Ishikawa (cell line): ENCODE data around the gene IL34.

ENCODE experiments used
- CEBPB ChIP-seq: IDR thresholded peaks from 2 replicates; pipeline ENCODE4 v1.6.1; 2012
- TAF1 ChIP-seq: IDR thresholded peaks from 2 replicates; pipeline ENCODE4 v1.6.1; 2012; ENCODE audit warnings: low read depth, mild to moderate bottlenecking

DNA sequence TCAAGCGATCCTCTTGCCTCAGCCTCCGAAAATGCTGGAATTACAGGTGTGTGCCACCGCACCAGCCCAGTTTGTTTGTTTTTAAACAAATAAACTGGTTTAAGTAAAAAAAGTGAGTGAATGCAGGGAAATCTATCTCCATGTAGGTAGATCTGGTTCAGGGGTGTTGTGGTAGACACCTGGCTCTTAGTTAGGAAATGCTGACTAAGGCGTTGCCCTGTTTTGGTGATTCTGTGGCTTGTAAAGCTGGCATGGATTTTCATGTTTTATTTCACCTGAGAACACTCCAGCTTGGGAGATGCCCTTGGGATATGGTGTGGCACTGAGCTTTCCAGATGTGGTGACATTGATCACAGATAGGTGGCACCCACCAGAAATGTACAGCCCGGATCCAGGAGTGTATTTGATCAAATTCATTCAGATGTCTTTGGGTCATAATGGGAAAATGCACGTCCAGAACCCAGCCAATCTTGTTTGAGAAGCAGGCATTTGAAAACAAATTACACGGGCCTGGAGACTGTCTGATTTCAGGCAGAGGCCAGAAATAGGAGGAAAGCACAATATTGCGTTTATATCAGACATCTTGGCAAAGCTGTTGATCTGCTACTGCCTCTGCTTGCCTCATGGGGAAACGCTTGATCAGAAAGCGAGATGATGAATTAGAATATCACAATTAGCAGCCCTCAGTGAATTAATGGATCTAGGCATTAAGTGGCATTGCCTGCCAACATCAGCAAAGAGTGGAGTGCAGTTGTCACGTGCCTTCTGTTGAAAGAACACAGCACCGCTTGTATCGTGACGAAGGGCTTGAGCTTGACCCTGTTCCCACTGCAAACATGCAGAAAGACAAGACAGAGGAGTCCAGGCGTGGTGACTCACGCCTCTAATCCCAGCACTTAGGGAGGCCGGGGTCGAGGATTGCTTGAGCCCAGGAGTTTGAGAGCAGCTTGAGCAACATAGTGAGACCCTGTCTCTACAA is 7.3 kb upstream of the IL34 start:
- TF ChIP-seq CEBPB (no peak), TAF1 (no peak)
